PC-9 (cell line): ENCODE data around the gene YAF2.

ENCODE experiments used
- EZH2 ChIP-seq: fragments of 200-600 bp; sonication (generic); IDR thresholded peaks from 2 replicates; pipeline ENCODE4 v1.8.0; 2017; ENCODE audit warnings: antibody characterized with exemption, low read depth
- TF ChIP-seq, protein P1 (sequence below): fragments of 200-600 bp; sonication (generic); conservative IDR thresholded peaks from 2 replicates; pipeline ENCODE4 v1.6.1; 2017; ENCODE audit warnings: mixed run types, antibody characterized with exemption, mild to moderate bottlenecking, moderate library complexity

DNA sequence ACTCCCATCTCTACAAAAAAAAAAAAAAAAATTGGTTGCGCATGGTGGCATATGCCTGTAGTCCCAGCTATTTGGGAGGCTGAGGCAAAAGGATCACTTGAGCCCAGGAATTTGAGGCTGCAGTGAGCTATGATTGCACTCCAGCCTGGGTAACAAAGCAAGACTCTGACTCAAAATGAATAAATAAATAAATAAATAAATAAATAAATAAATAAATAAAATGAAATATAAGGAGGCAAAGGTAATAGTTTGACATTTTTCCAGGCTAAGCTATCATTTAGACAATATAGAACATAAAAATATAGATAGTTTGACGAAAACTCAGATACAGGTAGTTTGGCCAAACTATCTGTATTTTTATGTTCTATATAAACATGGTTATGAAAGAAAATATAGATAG is 47.4 kb upstream of the YAF2 start:
- TF ChIP-seq, protein P1, sequence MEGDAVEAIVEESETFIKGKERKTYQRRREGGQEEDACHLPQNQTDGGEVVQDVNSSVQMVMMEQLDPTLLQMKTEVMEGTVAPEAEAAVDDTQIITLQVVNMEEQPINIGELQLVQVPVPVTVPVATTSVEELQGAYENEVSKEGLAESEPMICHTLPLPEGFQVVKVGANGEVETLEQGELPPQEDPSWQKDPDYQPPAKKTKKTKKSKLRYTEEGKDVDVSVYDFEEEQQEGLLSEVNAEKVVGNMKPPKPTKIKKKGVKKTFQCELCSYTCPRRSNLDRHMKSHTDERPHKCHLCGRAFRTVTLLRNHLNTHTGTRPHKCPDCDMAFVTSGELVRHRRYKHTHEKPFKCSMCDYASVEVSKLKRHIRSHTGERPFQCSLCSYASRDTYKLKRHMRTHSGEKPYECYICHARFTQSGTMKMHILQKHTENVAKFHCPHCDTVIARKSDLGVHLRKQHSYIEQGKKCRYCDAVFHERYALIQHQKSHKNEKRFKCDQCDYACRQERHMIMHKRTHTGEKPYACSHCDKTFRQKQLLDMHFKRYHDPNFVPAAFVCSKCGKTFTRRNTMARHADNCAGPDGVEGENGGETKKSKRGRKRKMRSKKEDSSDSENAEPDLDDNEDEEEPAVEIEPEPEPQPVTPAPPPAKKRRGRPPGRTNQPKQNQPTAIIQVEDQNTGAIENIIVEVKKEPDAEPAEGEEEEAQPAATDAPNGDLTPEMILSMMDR: no peak
- TF ChIP-seq EZH2: no peak
